AG08395 (cell line): ENCODE data around the gene GMDS.
A peak's percentile ranks its signal among the peaks of the same experiment; 100 is the strongest.

ENCODE experiments used
- DNase-seq: peaks from one replicate; pipeline ENCODE4 v3.0.0; 2012; ENCODE audit warnings: mixed read lengths, low spot score

Gene GMDS

DNA sequence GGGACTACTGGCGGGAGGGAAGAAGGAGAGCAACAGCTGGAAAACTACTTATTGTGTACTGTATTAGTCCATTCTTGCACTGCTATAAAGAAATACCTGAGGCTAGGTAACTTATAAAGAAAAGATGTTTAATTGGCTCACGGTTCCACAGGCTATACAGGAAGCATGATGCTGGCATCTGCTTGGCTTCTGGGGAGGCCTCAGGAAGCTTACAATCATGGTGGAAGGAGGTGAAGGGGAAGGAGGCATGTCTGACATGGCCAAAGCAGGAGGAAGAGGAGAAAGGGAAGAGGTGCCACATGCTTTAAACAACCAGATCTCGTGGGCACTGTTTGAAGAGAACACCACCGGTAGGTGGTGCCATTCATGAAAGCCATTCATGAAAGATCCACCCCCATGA, 67.3 kb downstream of the GMDS start:
- DNase-seq = no peak

DNA sequence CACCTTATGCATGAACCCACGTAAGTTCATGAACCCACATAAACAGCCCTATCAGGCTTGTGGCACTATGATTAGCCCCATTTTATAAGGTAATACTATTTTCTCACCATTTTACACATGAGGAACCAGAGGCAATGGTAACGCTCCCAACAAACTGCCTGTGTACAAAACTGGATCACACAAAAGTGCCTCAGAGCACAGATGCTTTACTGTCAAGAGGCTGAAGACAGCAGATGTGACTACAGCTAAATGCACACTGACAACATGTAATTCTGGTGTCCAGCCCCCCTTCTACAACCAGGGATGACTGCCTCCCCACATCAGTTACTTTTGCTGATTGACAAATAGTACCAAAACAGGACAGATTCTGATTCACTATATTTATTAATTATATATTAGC, 69.6 kb downstream of the GMDS start:
- DNase-seq = no peak

DNA sequence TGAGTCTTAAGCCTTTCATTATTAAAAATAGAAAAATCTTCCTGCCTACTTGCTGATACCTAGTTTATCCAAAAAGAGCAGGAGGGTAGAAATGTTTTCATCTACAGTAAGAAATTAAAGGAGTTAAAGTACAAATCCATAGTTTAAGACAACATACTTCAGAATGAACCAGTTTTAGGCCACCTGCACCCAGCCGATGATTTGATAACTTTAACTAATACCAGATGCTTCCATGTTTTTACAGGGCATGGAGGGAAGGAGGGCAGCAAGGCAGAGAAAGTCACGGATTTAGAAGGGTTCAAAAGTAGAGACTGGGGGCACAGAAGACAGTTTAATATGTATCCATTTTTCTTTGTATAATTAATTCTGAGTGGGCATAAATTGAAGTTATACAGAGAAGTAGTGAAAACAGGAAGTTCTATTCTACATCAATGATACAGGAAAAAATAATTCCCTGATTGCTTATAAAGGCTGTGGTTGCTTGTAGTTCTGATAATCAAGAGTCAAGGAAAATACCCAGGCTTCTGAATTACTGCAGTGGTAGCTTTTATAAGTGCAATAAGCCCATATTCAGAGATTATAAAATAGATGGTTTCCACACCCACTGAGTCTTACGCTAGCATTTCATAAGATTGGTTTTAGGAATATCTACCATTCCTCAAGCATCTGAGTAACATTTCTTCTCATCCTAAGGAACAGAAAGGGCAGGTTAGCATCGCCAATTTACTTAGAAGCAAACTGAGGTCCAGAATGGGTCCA, 72.0 kb downstream of the GMDS start:
- no peak for DNase-seq

DNA sequence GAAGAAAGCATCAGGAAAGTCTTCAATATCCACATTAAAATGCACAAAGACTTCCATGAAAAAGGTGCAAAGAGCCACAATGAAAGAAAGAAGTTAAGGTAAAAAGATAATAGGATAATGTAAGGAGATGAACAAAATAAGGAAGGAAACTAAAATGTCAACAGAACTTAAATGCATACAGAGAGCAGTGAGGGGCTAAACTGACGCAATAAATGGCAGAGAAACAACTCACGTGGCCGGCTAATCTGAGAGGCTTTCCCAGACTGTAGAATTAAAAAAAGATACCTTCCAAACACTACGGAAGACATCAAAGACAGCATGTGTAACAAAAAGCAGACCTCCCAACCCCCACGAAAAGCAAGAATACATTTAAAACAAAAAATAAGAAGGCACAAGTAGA, 73.7 kb downstream of the GMDS start:
- DNase-seq = no peak

DNA sequence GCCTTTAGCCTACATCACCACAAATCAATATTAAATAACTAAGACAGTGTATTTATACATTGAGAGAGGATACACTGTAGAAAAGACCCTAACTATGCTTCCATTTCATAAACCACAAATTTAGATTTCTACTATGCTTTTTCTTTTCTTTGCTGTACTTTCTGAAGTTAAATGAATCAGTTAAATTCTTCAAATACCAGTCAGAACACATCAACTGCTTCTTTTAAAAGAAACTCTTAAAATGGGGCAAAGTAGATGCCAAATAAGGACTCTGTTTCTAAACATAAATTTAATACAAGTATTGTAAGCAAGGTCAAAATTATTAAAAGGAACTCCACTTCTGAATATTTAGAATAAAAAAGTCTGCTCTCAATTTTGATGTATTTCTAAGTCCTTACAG, 76.9 kb downstream of the GMDS start:
- peak; percentile 12 for DNase-seq

DNA sequence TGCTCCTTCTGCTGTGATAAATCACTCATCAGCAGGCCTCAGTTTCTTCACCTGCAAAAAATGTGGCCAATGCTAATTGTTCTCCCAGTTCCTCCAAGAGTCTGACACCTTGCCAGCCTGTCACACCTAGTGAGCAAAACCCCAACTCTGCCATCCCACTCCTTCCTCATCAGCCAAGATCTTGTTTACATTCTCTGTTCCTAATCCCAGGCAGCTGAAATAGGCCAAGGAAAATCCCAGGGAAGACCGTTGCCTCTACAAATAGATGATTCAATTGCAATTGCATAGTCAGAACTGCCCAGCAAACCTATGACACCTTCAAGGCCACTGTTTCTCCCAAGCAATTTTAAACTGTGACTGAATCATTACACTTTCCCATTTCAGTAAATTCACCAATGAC, 78.7 kb downstream of the GMDS start:
- DNase-seq = no peak

DNA sequence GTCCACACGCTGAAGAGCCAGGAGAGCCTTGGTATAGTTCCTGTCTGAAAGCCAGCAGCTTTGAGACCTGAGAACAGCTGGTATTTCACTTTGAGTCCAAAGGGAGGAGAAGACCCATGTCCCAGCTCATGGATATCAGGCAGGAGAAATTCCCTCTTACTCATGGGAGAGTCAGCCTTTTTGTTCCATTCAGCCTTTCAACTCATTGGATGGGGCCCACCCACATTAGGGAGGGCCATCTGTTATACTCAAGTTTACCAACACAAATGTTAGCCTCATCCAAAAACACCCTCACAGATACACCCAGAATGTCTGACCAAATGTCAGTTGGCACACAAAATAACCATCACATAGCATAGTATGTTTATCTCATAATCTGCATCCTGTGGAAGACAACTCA, 80.1 kb downstream of the GMDS start:
- DNase-seq = no peak

DNA sequence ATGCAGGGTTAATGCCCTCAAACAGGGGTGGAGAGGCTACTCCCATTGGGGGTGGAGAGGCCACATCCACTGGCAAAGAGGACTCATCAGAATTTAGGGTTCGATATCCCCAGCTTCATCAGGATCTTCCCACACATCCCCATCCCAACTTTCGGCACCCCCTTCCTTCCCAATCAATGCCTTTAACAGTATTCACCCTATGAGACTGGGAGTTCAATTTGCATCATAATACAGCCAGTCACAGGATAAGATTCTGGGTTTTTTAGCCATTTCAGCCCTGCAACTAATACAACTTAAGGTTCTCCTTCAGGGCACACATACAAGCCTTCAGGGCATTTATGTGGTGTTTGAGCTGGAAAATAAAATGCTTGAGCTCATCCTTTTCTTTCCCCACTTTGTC, 80.9 kb downstream of the GMDS start:
- DNase-seq = no peak

DNA sequence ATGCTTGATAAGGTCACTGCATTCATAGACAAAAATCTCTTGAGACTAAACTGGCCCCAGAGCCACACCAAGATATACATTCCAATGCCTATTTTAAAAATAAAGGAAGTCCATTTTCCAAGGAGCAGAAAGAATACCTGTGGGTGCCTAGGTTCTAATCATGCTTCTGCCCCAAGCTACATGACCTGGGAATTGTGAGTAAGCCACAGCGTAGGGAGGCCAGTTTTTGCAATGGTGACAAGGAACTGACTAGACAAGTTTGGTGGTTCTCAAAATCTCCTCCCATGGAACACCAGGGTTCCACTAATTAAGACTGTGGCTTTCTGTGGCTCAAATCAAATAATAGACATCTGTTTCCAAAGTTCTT, 83.3 kb downstream of the GMDS start:
- no peak for DNase-seq

DNA sequence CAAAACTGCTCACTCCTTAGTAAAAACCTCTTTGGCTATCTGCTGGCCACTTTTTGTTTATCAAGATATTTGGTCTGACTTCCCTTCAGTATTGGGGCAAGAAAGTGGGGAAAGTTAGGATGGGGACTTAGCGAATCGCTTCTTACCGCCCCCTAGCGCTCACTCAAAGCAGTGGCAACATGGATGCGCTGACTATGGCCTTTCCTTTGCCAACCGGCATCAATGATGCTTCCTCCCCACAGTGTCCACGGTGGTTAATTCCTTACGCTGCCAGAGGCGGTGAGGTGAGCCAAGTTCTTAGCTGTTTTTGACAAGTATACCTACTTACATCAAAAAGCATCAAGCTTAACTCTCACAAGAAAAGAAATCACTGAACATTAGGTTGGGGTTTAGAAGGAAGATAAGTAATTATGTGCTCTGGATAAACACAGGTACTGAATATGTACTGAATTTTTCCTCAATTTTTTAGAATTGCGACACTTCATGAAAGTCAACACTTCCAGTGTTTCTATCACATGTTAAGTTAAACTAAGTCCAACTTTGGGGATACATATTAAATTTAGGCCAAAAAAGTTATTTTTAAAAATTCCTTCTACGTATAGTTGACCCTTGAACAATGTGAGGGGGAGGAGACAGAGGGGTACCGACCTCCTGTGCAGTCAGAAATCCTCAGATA, 86.7 kb downstream of the GMDS start:
- DNase-seq = no peak

DNA sequence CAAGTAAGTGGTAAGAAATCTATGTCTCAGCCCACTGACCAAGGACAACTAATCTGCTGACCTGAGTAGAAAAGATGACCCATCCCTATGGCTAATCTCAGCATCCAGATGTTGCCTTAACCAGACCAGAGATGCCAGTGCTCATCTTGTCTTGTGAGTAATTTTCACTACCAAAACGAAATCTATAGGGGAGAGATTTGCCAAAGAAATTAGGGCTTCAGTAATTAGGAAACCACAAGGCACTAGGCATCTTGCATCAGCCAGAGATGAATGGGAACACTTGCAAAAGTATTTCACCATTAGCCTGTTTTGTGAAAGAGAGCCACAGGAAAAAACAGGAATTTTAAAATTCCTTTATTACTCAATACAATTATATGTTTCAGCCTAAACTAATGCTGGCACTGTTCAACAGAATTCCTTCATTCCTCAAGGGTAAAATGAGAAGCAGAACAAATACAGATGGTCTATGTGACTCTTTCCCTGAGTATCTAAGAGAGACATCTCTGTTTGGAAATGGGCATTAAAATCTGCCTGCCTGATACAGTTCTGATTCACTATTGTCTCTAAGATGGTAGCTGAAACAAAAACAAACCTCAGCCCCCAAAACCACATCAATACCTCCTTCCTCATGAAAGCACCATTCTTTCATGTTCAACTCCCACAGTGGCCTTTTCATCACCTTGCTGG, 87.8 kb downstream of the GMDS start:
- DNase-seq = peak; percentile 83

DNA sequence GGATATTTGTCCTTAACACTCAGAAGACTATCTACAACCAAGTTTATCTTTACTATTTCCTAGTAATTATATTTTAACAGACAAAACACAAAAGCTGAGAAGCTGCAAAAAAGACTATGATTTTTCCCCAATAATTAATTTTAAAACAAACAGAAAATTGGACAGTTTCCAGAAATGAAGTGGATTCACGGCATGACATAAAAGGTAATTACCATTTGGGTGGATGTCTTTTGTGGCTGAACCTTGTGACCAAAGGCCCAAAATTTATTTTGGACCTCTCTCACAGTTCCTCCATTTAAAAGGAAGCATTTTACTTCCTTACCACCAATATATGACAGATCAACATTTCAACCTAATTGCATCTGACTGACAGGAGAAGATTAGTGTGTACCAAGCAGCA, 90.2 kb downstream of the GMDS start:
- DNase-seq = no peak

DNA sequence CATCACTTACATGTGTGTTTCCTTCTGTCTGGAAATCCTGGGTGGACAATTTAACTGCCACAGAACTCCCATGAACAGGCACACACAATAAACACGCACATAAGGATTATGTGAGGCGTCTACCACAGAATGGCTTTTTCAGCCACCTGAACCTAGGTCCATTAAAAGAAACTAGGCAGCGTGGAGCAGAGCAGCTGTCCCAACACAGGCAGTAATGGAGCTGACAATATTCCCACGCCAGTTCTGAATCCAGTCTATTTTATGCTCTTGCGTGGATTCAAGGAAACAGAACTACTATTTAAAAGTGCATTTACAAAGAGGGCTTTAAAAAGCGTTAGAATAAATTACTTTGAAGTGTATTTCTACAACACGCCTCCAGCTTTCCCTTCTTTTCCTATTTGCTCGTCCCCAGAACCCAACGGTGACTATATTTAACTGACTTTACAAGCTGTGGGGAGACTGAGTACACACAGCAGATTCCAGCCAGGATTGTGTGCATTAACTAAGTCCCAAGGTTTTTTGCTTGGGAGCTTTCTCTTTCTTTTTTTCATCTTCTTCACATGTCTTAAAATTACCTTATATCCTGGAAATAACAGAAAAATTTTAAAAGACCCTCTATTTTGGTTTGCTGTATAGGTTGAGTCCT, 95.9 kb downstream of the GMDS start:
- DNase-seq = no peak

DNA sequence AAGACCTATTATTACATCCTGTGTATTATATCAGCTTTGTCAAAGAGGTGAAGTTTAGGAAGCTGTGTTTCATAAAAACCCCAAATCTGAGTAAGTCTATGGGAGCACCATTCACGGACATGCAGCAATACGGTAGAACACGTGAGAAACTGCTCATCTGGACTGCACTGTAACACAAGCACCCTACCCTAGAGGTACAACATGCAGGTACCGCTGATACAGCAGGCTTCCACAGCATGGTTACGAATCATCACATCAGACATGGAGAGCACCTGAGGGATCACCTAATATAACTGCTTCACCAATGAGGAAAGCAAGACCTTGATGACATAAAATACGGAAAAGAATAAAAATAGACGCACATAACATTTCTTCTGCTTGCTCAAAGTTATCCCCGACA, 96.7 kb downstream of the GMDS start:
- no peak for DNase-seq

DNA sequence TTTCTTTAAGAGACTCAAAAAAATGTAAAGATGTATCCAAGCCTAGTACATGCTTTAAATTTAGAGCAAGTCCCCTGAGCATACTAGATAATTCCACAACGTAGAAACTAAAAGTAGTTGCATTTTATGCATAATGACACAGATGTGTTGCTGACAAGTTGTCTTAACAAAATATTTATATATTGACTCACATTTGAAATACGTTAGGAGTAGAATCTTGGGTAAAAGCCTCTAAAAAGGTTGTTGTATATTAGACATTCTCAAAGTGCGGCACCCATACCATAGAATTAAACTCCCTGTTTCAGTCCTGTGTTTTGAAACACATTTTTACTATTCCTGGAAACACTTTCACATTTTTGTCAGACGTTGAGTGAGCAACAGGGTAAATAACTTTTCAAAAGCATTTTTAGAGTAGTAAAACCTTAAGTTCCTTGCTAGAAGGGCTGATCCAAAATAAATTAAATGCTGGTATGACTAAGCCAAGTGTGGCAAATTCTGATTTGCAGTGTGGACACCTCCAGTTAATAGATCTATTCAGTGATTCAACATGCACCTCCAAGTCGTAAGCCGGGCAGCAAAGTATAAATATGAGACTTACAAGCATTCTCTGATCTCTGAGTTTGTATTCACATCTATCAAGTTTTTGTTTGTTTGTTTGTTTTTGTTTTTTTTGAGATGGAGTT, 97.5 kb downstream of the GMDS start:
- no peak for DNase-seq

DNA sequence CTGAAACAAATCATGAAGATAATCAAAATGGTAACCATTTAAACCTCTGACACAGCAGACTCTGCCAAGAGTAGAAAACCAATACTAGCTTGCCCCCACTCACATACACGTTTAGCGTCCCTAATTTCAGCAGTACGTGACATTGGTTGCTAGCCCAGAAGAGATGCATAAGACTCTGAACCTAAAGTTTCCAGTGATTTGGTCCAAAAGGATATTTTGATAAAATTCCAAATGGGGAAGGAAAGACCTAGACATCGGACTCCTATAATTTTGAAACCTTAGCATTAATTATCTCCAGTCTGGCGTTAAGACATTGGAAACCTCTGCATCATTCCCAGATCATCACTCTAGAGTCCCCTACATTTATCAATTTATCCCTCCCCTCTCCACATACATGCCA, 98.1 kb downstream of the GMDS start:
- DNase-seq = no peak

DNA sequence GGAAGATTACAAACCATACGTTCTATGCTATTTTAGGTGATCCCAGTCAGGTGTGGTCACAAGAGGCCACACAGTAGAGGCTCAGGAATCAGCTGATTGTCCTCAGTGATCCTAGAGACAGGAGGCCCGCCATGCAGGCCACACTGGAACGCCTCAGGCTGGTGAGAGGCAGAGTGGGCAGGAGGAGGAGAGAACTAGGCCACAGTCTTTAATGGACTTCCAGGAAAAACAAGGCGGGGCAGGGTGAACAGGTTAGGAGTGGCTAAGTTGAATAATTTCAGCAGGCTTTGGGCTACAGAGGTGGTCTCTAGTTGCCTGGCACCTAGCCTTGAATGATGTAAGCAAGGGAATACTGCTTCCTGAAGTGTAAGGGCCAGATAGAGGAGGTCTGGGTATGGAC, 101.2 kb downstream of the GMDS start:
- no peak for DNase-seq

DNA sequence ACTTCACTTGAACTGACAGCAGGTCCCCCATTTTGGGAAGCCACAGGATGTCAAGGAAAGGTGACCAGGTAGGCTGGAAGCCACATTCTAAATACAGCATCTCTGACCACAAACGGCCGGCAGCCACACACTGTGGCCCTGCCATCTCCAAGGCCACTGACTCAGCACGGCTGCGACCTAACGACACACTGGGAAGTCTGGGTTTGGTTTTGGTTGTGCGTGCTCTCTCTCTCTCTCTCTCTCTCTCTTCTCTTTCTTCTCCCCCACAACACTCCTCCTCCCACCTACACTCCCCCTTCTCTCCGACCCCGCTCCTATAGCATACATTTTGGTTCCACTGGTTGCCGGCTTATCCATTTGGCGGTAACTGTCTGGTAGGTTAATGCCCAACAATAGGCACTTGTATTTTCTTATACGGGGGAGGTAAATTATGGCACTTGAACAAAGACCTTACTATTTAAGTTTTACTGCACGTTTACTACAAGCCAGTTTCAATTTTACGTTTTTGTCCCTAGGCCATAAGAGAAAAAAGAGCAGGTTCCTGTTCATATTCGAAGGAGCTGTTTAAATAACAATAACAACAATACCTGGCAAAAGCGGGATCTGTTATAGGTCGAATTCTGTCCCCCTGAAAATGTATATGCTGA, 103.6 kb downstream of the GMDS start:
- DNase-seq = no peak

DNA sequence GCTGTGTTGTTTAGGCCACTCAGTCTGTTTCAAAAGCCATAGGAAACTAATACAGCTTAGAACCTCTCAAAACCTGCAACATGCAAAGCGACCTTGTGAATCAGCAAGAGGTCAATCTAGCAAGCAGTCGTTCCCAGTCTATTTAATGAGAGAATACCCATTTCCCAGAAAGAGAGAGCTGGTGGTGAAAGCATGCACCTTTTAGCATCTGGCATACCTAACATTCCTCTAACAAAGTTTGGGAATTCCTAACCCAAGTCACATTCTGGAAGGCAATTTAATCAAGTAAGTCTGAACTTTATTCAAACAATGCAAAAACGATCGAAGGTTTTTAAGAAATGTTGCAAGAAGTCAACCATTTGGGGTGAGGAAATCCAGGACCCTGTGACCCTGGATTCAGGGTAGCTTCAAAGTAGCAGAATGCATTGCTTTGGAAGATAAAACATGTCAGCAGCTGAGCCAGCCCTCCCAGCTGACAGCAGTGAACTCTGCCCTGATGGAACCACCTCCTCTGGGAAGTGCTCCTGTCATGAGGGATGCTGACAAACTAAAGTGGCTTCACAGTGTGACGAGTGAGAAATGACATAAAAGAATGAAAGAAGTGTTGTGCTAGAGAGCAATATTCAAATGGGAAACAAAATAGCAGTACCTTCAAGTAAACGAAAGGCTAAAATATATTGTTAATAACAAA, 104.8 kb downstream of the GMDS start:
- DNase-seq = no peak

DNA sequence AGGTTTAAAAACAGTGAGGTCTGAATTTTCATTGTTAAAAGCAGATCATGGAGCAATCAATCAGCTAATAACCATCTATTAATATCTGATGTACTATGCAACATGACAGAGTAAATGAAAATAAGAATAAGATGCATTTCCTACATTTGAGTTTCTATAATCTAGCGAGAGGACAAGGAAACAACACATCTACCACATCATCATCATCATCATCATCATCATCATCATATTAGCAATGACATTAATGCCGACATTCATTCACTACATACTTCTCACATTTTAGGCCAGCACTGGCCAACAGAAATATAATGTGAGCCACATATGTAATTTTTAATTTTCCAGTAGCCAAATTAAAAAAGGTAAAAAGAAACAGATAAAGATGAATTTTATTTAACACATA, 110.0 kb downstream of the GMDS start:
- DNase-seq = no peak

DNA sequence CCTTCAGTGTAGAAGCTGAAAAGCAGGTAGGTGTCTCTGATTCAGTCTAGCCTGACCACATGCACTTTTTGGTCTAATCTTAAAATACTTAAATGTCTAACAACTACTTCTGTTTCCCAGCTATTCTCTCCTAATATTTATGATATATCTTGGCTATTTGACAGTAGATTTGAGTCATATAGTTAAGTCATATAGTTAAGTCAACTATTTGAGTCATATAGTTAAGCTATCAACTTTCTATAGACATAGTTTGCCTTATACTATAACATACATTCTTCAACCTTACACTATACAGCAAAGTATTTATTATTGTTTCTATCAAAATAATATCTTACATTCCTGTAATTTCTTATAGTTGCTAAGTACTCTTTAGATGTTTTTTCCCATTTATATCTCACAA, 110.9 kb downstream of the GMDS start:
- DNase-seq = no peak
